MCF 10A (cell line): Measurements from ENCODE around the gene PAPSS2. TPM values are rescaled to one million over a fixed set of nuclear protein-coding genes. Genes with fewer than 3 reads are reported as not detected.

ENCODE experiments used
- BruUV-seq: library from RNA; stranded (reverse); fragments of 400-500 nt; replicated peaks from 2 replicates; lab custom pipeline; 2021; lab: Mats Ljungman, UMichigan
- CTCF ChIA-PET: fragments of 300-600 bp; sonication (Branson Sonifier 250); formaldehyde crosslinking; extraction: SDS; loops from one replicate; lab custom pipeline; 2021; ENCODE audit warnings: antibody characterized with exemption, inconsistent platforms; lab: Yijun Ruan, JAX
- POLR2A ChIA-PET: fragments of 300-600, 350-650 bp; sonication (Branson Sonifier 250); formaldehyde crosslinking; extraction: SDS; loops from one replicate; lab custom pipeline; 2020; ENCODE audit warnings: antibody characterized with exemption, inconsistent platforms; lab: Yijun Ruan, JAX
- DNase-seq: peaks from one replicate; pipeline ENCODE4 v3.0.0-alpha.2; 2018; ENCODE audit not compliant: unreplicated experiment
- H3K27ac Mint-ChIP-seq: one replicate; pipeline ENCODE4 v1.8.0; 2022; ENCODE audit warnings: mild to moderate bottlenecking, low read depth, mixed read lengths; ENCODE audit not compliant: unreplicated experiment
- H3K27me3 Mint-ChIP-seq: one replicate; pipeline ENCODE4 v1.8.0; 2022; ENCODE audit warnings: mixed read lengths; ENCODE audit not compliant: insufficient read depth, unreplicated experiment
- H3K36me3 Mint-ChIP-seq: one replicate; pipeline ENCODE4 v1.8.0; 2022; ENCODE audit warnings: mild to moderate bottlenecking, moderate library complexity, mixed read lengths; ENCODE audit not compliant: insufficient read depth, unreplicated experiment
- H3K4me1 Mint-ChIP-seq: one replicate; pipeline ENCODE4 v1.8.0; 2022; ENCODE audit warnings: mixed read lengths; ENCODE audit not compliant: insufficient read depth, unreplicated experiment
- H3K4me3 Mint-ChIP-seq: one replicate; pipeline ENCODE4 v1.8.0; 2022; ENCODE audit warnings: mild to moderate bottlenecking, moderate library complexity, mixed read lengths; ENCODE audit not compliant: unreplicated experiment
- H3K9me3 Mint-ChIP-seq: one replicate; pipeline ENCODE4 v1.8.0; 2022; ENCODE audit warnings: mixed read lengths; ENCODE audit not compliant: unreplicated experiment
- CTCF ChIP-seq: fragments of 200-600 bp; IDR thresholded peaks from one replicate; pipeline ENCODE4 v1.8.0; 2022; ENCODE audit warnings: antibody characterized with exemption, mild to moderate bottlenecking; ENCODE audit not compliant: unreplicated experiment
- intact Hi-C: fragments of 100-400 bp; cut with micrococcal nuclease; formaldehyde crosslinking; loops from 2 replicates; pipeline ENCODE4 v1.14.1; 2022
- total RNA-seq: library from RNA; stranded (reverse); gene quantifications from 2 replicates; pipeline ENCODE4 v1.2.3, GENCODE V29; 2022

Gene PAPSS2
- total RNA-seq, 1 experiment from 2014 or later: 1.0 TPM

- BruUV-seq: no TSS peak
- intact Hi-C loops: no loop called here
- DNase-seq: no peak
- Mint-ChIP-seq H3K4me3 (no peak overlapping the region), H3K4me1 (peaks cover 10% of the 10 kb centered on the region), H3K9me3 (no peaks in the 10 kb centered on the region), H3K27me3 (no peaks in the 10 kb centered on the region), H3K27ac (no peak overlapping the region), H3K36me3 (peaks cover 39% of the 10 kb centered on the region)
- no peak for TF ChIP-seq CTCF
- ChIA-PET POLR2A (interaction anchor here (0.6 to 4.0 kb wide), 4 partner anchors 8 to 18 kb away, joined by 3 to 17 read pairs (median 8); no protein-coding TSS in a partner anchor), CTCF (interaction anchor here (0.7 to 1.4 kb wide), 4 partner anchors 8 to 246 kb away, joined by 3 to 5 read pairs (median 4); partner anchors contain the start of gene MINPP1)
Measured at GRCh38 chr10:87751274-87751673, 91.6 kb downstream of the PAPSS2 start.

GRCh38 chr10:87752566-87752965 lies 92.9 kb downstream of the PAPSS2 start:
- H3K9me3 Mint-ChIP-seq: no peaks in the 10 kb centered on the region
- no peak overlapping the region for H3K4me3 Mint-ChIP-seq
- BruUV-seq: no TSS peak
- DNase-seq: peak; percentile 45
- ChIA-PET CTCF (interaction anchor here (0.9 kb wide), 1 partner anchor 11 kb away, joined by 4 read pairs; no protein-coding TSS in a partner anchor), POLR2A (no interaction called here)
- H3K27ac Mint-ChIP-seq: peak overlapping the region; percentile 42
- peaks cover 10% of the 10 kb centered on the region for H3K4me1 Mint-ChIP-seq
- H3K27me3 Mint-ChIP-seq: no peaks in the 10 kb centered on the region
- intact Hi-C loops: no loop called here
- no peak for TF ChIP-seq CTCF
- H3K36me3 Mint-ChIP-seq: peaks cover 49% of the 10 kb centered on the region

- TF ChIP-seq CTCF: no peak
- intact Hi-C loops: no loop called here
- Mint-ChIP-seq H3K4me1 (peaks cover 10% of the 10 kb centered on the region), H3K27ac (no peak overlapping the region), H3K27me3 (no peaks in the 10 kb centered on the region), H3K4me3 (no peak overlapping the region), H3K36me3 (peaks cover 49% of the 10 kb centered on the region), H3K9me3 (no peaks in the 10 kb centered on the region)
- DNase-seq: no peak
- ChIA-PET CTCF (no interaction called here), POLR2A (no interaction called here)
- no TSS peak for BruUV-seq
Measured at GRCh38 chr10:87753995-87754866, 94.6 kb downstream of the PAPSS2 start.

GRCh38 chr10:87757685-87758084 lies 98.0 kb downstream of the PAPSS2 start:
- ChIA-PET CTCF (no interaction called here), POLR2A (interaction anchor here (0.6 to 2.0 kb wide), 3 partner anchors 14 to 87 kb away, joined by 3 to 6 read pairs (median 3); no protein-coding TSS in a partner anchor)
- peaks cover 12% of the 10 kb centered on the region for H3K4me1 Mint-ChIP-seq
- H3K27ac Mint-ChIP-seq: peak overlapping the region; percentile 21
- H3K36me3 Mint-ChIP-seq: peaks cover 61% of the 10 kb centered on the region
- no peaks in the 10 kb centered on the region for H3K27me3 Mint-ChIP-seq
- no TSS peak for BruUV-seq
- H3K9me3 Mint-ChIP-seq: no peaks in the 10 kb centered on the region
- DNase-seq: no peak
- no peak overlapping the region for H3K4me3 Mint-ChIP-seq
- intact Hi-C loops: no loop called here
- no peak for TF ChIP-seq CTCF
